GM23338 (cell line): Measurements from ENCODE around the gene EDNRA. TPM values are rescaled to one million over a fixed set of nuclear protein-coding genes. Genes with fewer than 3 reads are reported as not detected.

Source experiments
- ATAC-seq: fragments of 200-7000 bp; cut with Tn5 transposase; 3 replicates; pipeline ENCODE4 v1.9.1; 2020
- DNase-seq: peaks from one replicate; pipeline ENCODE4 v3.0.0-alpha.2; 2015; ENCODE audit warnings: low spot score
- H2AFZ ChIP-seq: fragments of 200-600 bp; sonication (generic); 2 replicates; pipeline ENCODE4 v1.8.0; 2016; ENCODE audit warnings: antibody characterized with exemption, mild to moderate bottlenecking, moderate library complexity
- H3F3A ChIP-seq: fragments of 200-600 bp; sonication (generic); replicated peaks from 2 replicates; pipeline ENCODE4 v1.8.0; 2017; ENCODE audit warnings: antibody characterized with exemption, mixed run types, low read depth
- H3K27ac ChIP-seq: fragments of 200-600 bp; sonication (generic); 2 replicates; pipeline ENCODE4 v1.6.1; 2016; ENCODE audit warnings: low read depth
- H3K27me3 ChIP-seq: fragments of 200-600 bp; sonication (generic); 2 replicates; pipeline ENCODE4 v1.8.0; 2016; ENCODE audit warnings: mild to moderate bottlenecking, mixed run types, moderate library complexity; ENCODE audit not compliant: insufficient read depth
- H3K36me3 ChIP-seq: fragments of 200-600 bp; sonication (generic); 2 replicates; pipeline ENCODE4 v1.8.0; 2016; ENCODE audit warnings: mild to moderate bottlenecking; ENCODE audit not compliant: insufficient read depth
- H3K4me1 ChIP-seq: fragments of 200-600 bp; sonication (generic); 2 replicates; pipeline ENCODE4 v1.8.0; 2016; ENCODE audit warnings: mild to moderate bottlenecking, moderate library complexity; ENCODE audit not compliant: insufficient read depth
- H3K4me2 ChIP-seq: fragments of 200-600 bp; sonication (generic); 2 replicates; pipeline ENCODE4 v1.7.1; 2017; ENCODE audit warnings: mixed run types
- H3K4me3 ChIP-seq: fragments of 200-600 bp; sonication (generic); 2 replicates; pipeline ENCODE4 v1.6.1; 2016; ENCODE audit warnings: mixed run types
- H3K79me2 ChIP-seq: fragments of 200-600 bp; sonication (generic); replicated peaks from 2 replicates; pipeline ENCODE4 v1.8.0; 2017; ENCODE audit warnings: mild to moderate bottlenecking; ENCODE audit not compliant: insufficient read depth
- H3K9me2 ChIP-seq: fragments of 200-600 bp; sonication (generic); 2 replicates; pipeline ENCODE4 v1.8.0; 2017; ENCODE audit not compliant: insufficient read depth
- H4K20me1 ChIP-seq: fragments of 200-600 bp; sonication (generic); replicated peaks from 2 replicates; pipeline ENCODE4 v1.8.0; 2017; ENCODE audit warnings: mild to moderate bottlenecking; ENCODE audit not compliant: insufficient read depth
- H3K27ac Mint-ChIP-seq: 2 replicates; pipeline ENCODE4 v1.8.0; 2020; ENCODE audit warnings: inconsistent platforms, mild to moderate bottlenecking, moderate library complexity, mixed read lengths
- H3K27me3 Mint-ChIP-seq: 3 replicates; pipeline ENCODE4 v1.8.0; 2022; ENCODE audit warnings: low read depth, mild to moderate bottlenecking, moderate library complexity, mixed read lengths, inconsistent platforms; ENCODE audit not compliant: insufficient read depth, poor library complexity
- H3K36me3 Mint-ChIP-seq: 3 replicates; pipeline ENCODE4 v1.8.0; 2021; ENCODE audit warnings: low read depth, mild to moderate bottlenecking, inconsistent platforms, moderate library complexity, mixed read lengths
- H3K4me1 Mint-ChIP-seq: 3 replicates; pipeline ENCODE4 v1.8.0; 2020; ENCODE audit warnings: mild to moderate bottlenecking, inconsistent platforms, mixed read lengths
- H3K4me3 Mint-ChIP-seq: 3 replicates; pipeline ENCODE4 v1.8.0; 2021; ENCODE audit warnings: moderate library complexity, mild to moderate bottlenecking, inconsistent platforms, mixed read lengths
- H3K9me3 Mint-ChIP-seq: 3 replicates; pipeline ENCODE4 v1.8.0; 2020; ENCODE audit warnings: moderate library complexity, mild to moderate bottlenecking, inconsistent platforms, mixed read lengths
- CREB1 ChIP-seq: fragments of 250-450 bp; sonication (Bioruptor Pico); IDR thresholded peaks from 2 replicates; pipeline ENCODE4 v1.5.0; 2020; ENCODE audit warnings: low read depth, mild to moderate bottlenecking, moderate library complexity
- CTCF ChIP-seq, 2 experiments: fragments of 200-600 bp in 1 of 2; sonication (generic) in 1 of 2; conservative IDR thresholded peaks; 2 replicates each; pipeline versions ENCODE4 v1.5.1 to v1.6.1; 2016 to 2017; ENCODE audit warnings: antibody characterized with exemption in 2 of 2, low read depth in 2 of 2, mild to moderate bottlenecking in 2 of 2, moderate library complexity in 1 of 2
- EZH2phosphoT487 ChIP-seq: fragments of 200-600 bp; sonication (generic); IDR thresholded peaks from one replicate; pipeline ENCODE4 v1.8.1; 2018; ENCODE audit warnings: antibody characterized with exemption; ENCODE audit not compliant: unreplicated experiment
- JUNB ChIP-seq: IDR thresholded peaks from one replicate; pipeline ENCODE4 v1.6.1; 2016; ENCODE audit warnings: antibody characterized with exemption; ENCODE audit not compliant: unreplicated experiment
- NANOG ChIP-seq: IDR thresholded peaks from 2 replicates; pipeline ENCODE4 v1.6.1; 2016; ENCODE audit warnings: antibody characterized with exemption, borderline replicate concordance
- POLR2AphosphoS5 ChIP-seq: IDR thresholded peaks from 2 replicates; pipeline ENCODE4 v1.6.1; 2016; ENCODE audit warnings: antibody characterized with exemption, low read depth
- REST ChIP-seq: IDR thresholded peaks from one replicate; pipeline ENCODE4 v1.6.1; 2018; ENCODE audit warnings: antibody characterized with exemption; ENCODE audit not compliant: unreplicated experiment
- ZNF331 ChIP-seq: fragments of 250-450 bp; sonication (Bioruptor Pico); IDR thresholded peaks from 2 replicates; pipeline ENCODE4 v1.5.0; 2020; ENCODE audit warnings: low read depth, mild to moderate bottlenecking, moderate library complexity
- ZNF462 ChIP-seq: fragments of 250-450 bp; sonication (Bioruptor Pico); IDR thresholded peaks from 2 replicates; pipeline ENCODE4 v1.5.0; 2020; ENCODE audit warnings: mild to moderate bottlenecking, moderate library complexity
- polyA plus RNA-seq: library from polyadenylated mRNA; unstranded; fragments of >200 nt; fragmentation: Nextera tagmentation; extraction: Ambion mirVana; gene quantifications from 2 replicates; pipeline ENCODE4 v1.2.1, GENCODE V29; 2016
- total RNA-seq: library from RNA; depleted of rRNA; stranded (reverse); fragments of >200 nt; shearing (Covaris generic); gene quantifications from 2 replicates; pipeline ENCODE4 v1.2.3, GENCODE V29; 2014

EDNRA gene
- total and polyA plus RNA-seq, 2 experiments from 2014 or later, result 1.5 to 5.0 TPM

GRCh38 chr4:147591106-147591505 is 110.2 kb downstream of the EDNRA start:
- Histone ChIP-seq H2AFZ (0 out of 2 replicates have a peak overlapping the region, but pooled peaks have one; percentile 14), H3K79me2 (no peaks in the 10 kb centered on the region), H3K9me2 (no peaks in the 10 kb centered on the region), H4K20me1 (no peaks in the 10 kb centered on the region), H3K4me2 (no peak overlapping the region), H3K27ac (no peak overlapping the region), H3F3A (no peaks in the 10 kb centered on the region), H3K4me3 (no peak overlapping the region), H3K4me1 (0 out of 2 replicates have a peak, but pooled peaks cover 8% of the 10 kb centered on the region), H3K27me3 (no peaks in the 10 kb centered on the region), H3K36me3 (no peaks in the 10 kb centered on the region)
- Mint-ChIP-seq H3K27ac (no peak overlapping the region), H3K9me3 (no peaks in the 10 kb centered on the region; the same call in 2 of the 3 replicates), H3K36me3 (no peaks in the 10 kb centered on the region), H3K4me1 (peaks cover 14% of the 10 kb centered on the region), H3K27me3 (no peaks in the 10 kb centered on the region), H3K4me3 (no peak overlapping the region)
- no peak for TF ChIP-seq NANOG
- no peak for TF ChIP-seq POLR2AphosphoS5
- TF ChIP-seq JUNB, result no peak
- TF ChIP-seq ZNF462 (CRISPR knock-in tag), result no peak
- no peak for TF ChIP-seq CTCF (conservative IDR thresholded peaks at IDR 0.05; ENCODE audit: low read depth in 2 of 2)
- no peak for TF ChIP-seq ZNF331 (CRISPR knock-in tag)
- TF ChIP-seq REST, result no peak
- TF ChIP-seq CREB1, result no peak
- TF ChIP-seq EZH2phosphoT487, result no peak
- DNase-seq, result no peak
- no peak for ATAC-seq
